Measurements from ENCODE around the gene SIRT6. TPM values are rescaled to one million over a fixed set of nuclear protein-coding genes. Genes with fewer than 3 reads are reported as not detected.
A peak's percentile ranks its signal among the peaks of the same experiment; 100 is the strongest.
"Not testable (repeated sequence)": the region's sequence is repeated elsewhere in the genome, so short reads cannot be mapped to it uniquely, and the experiment has no call there.

SIRT6 gene
- total RNA-seq, 1 experiment from 2014 or later: 27.4 TPM

GRCh38 chr19:4174895-4175668, 7.3 kb downstream of the SIRT6 start:
- no peak for DNase-seq (ENCODE audit: low spot score)

GRCh38 chr19:4174213-4174894, 8.0 kb downstream of the SIRT6 start:
- DNase-seq (ENCODE audit: low spot score): no peak

DNA sequence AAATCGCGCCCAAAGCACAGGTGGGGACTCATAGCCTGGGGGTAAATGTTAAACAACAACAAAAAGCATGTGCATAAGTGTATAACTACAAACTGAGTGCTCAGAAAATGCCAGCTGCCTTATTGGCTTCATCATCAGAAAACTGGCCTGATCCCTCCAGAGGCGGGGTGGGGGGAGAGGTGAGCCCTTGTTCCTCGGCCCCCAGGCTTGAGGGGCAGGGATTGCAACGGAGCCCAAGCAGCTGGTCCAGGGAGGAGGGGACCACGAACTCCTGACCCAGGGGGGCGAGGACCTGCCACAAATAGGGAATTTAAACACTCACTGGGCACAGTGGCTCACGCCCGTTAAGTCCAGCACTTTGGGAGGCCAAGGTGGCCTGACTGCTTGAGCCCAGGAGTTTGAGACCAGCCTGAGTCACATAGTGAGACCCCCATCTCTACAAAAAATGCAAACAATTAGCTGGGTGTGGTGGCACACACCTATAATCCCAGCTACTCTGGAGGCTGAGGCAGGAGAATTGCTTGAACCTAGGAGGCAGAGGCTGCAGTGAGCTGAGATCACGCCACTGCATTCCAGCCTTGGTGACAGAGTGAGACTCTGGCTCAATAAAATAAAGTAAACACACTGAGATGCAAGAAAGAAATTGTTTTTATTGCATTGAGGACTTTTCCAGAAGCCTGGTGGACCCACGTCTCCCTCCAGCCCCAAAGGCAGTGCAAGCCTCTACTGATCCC, 8.7 kb downstream of the SIRT6 start:
- DNase-seq (ENCODE audit: low spot score): no peak

DNA sequence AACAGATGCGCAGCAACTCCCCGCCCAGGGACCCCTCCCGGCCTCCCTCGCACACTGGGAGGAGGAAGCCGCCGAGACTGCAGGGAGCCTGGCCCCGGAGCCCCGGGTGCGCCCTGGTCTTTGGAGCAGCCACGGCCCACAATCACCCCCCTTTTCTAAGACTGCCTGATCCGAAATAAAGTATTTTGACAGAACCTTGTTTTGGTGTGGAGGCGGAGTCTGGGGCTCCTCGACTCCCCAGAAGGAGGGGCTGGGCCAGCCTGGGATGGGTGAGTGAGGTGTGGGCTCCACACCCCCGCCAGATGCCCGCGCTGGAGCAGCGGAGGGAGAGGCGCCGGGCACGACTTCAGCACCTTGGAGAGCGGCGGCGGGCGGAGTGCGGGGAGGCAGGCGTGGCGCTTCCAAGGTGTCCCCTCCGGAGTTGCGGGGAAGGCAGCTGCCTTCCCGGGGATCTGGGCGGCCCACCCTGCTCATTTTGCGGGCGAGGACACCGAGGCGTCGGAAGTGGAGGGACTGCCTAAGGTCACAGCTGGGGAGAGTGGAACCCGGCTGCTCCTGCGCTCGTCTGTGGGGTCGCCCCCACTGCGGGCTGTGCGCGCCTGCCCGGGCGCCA, 9.4 kb downstream of the SIRT6 start:
- DNase-seq (ENCODE audit: low spot score): peak; percentile 48

DNA sequence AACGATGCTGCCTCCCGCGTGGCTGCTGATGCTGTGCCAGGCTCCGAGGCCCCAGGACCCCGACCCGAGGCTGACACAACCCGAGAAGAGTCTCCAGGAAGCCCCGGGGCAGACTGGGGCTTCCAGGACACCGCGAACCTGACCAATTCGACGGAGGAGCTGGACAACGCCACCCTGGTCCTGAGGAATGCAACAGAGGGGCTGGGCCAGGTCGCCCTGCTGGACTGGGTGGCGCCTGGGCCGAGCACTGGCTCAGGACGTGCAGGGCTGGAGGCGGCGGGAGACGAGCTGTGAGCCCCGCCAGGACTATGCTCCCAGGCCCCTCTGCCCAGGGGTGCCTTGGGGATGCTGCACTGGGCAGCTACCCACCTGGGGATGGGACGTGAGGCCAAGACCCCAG, 10.7 kb downstream of the SIRT6 start:
- DNase-seq (ENCODE audit: low spot score): peak; percentile 38

- DNase-seq (ENCODE audit: low spot score): no peak
Measured at GRCh38 chr19:4164262-4164661, 18.1 kb downstream of the SIRT6 start.

GRCh38 chr19:4161415-4162077, 20.8 kb downstream of the SIRT6 start:
- no peak for DNase-seq (ENCODE audit: low spot score)

DNA sequence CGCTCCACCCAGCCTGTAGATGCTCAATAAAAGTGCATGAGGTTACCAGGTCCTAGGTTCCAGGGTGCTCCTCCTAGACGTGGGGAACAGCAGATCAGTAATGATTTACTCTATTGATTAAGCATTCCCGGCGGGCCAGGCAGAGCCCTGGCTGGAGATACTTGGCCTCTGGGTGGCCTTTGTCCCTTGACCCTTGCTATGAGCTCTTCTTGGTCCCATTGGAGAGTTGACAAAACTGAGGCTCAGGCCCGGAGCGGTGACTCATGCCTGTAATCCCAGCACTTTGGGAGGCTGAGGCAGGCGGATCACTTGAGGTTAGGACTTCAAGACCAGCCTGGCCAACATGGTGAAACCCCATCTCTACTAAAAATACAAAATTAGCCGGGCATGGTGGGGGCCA, 24.4 kb downstream of the SIRT6 start:
- not testable (repeated sequence) for DNase-seq (ENCODE audit: low spot score)

- no peak for DNase-seq (ENCODE audit: low spot score)
Measured at GRCh38 chr19:4157164-4157563, 25.2 kb downstream of the SIRT6 start.

- DNase-seq (ENCODE audit: low spot score): no peak
Measured at GRCh38 chr19:4154571-4155312, 27.6 kb downstream of the SIRT6 start.

DNA sequence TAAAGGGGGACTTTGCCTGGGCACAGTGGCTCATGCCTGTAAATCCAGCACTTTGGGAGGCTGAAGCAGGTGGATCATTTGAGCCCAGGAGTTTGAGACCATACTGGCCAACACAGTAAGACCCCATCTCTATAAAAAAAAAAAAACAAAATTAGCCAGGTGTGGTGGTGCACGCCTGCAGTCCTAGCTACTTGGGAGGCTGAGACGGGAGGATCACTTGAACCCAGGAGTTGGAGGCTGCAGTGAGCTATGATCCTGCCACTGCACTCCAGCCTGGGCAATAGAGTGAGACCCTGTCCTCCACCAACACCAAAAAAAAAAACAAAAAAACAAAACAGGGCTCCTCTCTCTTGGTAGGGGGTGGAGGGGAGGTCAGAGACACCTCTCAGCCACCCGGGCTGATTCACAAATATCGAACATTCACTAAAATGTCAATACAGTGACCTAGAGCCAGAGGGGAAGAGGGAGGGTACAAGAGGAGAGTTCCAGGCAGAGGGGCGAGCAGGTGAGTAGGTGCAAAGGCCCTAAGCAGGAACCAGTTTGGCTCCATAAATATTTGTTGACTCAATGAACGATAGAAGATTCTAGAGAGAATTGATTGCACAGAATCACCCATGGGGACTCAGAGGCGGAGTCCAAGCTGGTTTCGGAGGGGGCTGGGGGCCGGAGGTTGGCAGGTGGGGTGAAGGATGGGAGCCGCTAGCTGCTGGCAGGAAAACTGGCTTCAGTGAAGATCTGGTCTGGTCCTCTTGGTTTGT, 29.9 kb downstream of the SIRT6 start:
- DNase-seq (ENCODE audit: low spot score): no peak

- DNase-seq (ENCODE audit: low spot score): no peak
Measured at GRCh38 chr19:4151623-4152022, 30.7 kb downstream of the SIRT6 start.

DNA sequence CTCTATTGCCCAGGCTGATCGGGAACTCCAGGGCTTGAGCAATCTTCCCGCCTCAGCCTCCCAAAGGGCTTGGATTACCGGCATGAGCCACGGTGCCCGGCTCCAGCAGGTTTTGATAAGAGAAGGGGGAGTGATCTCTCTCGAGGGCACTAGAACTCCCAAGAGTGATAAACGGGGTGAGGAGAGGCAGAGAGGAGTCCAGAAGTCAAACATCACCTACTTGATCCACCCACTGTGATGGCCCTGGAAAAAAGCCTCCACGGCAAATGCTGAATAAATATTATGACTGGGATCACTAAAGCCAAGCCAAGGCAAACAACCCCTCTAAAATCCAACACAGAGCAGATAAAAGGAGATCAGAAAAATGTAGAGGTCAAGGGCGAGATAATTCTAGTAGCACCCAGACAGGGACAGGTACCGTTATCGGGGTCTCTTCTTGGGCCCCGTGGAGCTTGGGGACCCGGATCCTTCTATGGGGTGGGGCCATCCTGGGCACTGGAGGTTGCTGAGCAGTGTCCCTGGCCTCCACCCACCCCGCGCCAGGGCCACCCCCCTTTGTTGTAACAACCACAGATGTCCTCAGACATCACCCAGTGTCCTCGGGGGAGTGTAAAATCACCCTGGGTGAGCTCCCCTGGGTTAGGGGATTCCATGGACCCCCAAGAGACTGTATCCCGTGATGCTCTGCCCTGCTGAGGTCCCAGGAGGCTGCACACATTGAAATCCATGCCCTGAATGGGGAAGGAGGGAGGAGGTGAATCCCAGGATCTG, 32.7 kb downstream of the SIRT6 start:
- DNase-seq (ENCODE audit: low spot score): no peak

DNA sequence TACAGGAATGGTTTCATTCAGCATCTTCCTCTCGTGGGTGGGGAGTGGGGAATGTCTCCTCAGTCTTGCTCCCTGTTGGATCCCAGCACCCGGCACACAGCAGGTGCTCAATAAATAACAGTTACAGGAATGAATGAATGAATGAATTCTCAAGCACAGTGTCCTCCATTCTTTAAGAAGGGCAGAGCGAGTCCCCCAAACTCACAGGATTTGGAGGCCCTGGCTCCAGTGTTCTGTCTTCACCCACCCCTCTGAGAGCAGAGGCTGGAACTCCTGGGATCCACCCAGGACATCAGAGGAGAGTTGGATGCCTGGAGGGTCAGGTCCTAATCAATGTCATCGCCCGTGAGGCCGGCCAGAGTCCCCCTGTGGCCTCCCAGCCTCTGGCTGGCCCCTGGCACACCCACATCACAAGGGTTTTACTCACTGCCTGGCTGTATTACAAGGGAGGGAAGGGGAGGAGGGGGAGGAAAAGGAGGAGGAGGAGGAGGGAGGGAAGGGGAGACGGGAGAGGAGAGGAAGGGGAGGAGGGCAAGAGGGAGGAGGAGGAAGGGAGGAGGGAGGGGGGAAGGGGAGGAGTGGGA, 37.6 kb downstream of the SIRT6 start:
- DNase-seq (ENCODE audit: low spot score): no peak

GRCh38 chr19:4142916-4143315, 39.4 kb downstream of the SIRT6 start:
- not testable (repeated sequence) for DNase-seq (ENCODE audit: low spot score)

- DNase-seq (ENCODE audit: low spot score): peak; percentile 52
Measured at GRCh38 chr19:4140237-4140711, 42.1 kb downstream of the SIRT6 start.

- DNase-seq (ENCODE audit: low spot score): peak; percentile 77
Measured at GRCh38 chr19:4139614-4140236, 42.6 kb downstream of the SIRT6 start.

DNA sequence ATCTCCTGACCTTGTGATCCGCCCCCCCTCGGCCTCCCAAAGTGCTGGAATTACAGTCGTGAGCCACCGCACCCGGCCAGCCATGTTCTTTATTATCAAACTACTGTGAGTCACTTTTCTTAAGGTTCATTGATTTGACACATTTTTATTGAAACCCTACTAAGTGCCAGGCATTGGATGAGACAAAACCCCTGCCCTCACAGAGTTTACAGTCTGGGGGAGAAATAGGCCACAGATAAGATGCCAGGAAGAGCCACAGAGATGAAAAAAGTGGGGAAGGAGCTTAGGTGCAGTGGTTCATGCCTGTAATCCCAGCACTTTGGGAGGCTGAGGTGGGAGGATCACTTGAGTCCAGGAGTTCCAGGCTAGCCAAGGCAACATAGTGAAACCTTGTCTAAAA, 43.9 kb downstream of the SIRT6 start:
- DNase-seq (ENCODE audit: low spot score): no peak

Measured in HT-29 (cell line).